SK-N-MC (cell line): ENCODE data around the gene ZDHHC5.

Source experiments
- EZH2 ChIP-seq: fragments of 200-600 bp; sonication (generic); IDR thresholded peaks from one replicate; pipeline ENCODE4 v1.6.1; 2017; ENCODE audit warnings: antibody characterized with exemption
- POLR2AphosphoS5 ChIP-seq: IDR thresholded peaks from 2 replicates; pipeline ENCODE4 v1.6.1; 2012; ENCODE audit warnings: mild to moderate bottlenecking, low read depth, low read length, borderline replicate concordance

DNA sequence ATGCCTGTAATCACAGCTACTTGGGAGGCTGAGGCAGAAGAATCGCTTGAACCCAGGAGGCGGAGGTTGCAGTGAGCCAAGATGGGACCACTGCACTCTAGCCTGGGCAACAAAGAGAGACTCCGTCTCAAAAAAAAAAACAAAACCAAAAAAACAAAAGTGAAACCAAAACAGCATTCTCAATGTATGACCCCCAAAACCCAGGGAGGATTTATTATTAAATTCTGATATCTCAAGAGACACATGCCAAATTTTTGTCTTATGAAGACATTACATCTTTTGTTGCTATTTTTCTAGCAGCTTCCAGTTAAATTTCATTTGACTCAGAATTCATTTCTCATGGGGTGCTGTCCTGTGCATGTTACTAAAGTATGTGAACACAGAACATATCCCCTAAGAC lies 15.3 kb upstream of the ZDHHC5 start:
- TF ChIP-seq POLR2AphosphoS5 = no peak
- TF ChIP-seq EZH2 = no peak
